Activated CD8-positive, alpha-beta T cell treated with anti-CD3 and anti-CD28 coated beads for 36 hours (primary cell): ENCODE measurements around the gene NRAP. TPM values are rescaled to one million over a fixed set of nuclear protein-coding genes. Genes with fewer than 3 reads are reported as not detected.

ENCODE experiments used
- ATAC-seq: fragments of 200-7000 bp; cut with Tn5 transposase; one replicate; pipeline ENCODE4 v1.10.0; 2021; ENCODE audit warnings: mild to moderate bottlenecking, moderate library complexity
- CTCF ChIA-PET: fragments of 350-600 bp; sonication (Branson Sonifier 250); formaldehyde crosslinking; loops from one replicate; lab custom pipeline; 2021; ENCODE audit warnings: antibody characterized with exemption; lab: Charles Lee
- POLR2A ChIA-PET: fragments of 350-600 bp; sonication (Branson Sonifier 250); formaldehyde crosslinking; loops from one replicate; lab custom pipeline; 2021; ENCODE audit warnings: antibody characterized with exemption; lab: Charles Lee
- DNase-seq: peaks from one replicate; pipeline ENCODE4 v3.0.0-alpha.2; 2020
- H3K27ac Mint-ChIP-seq: one replicate; pipeline ENCODE4 v1.8.0; 2021; ENCODE audit warnings: mild to moderate bottlenecking, mixed read lengths
- H3K27me3 Mint-ChIP-seq: one replicate; pipeline ENCODE4 v1.8.0; 2021; ENCODE audit warnings: mixed read lengths
- H3K36me3 Mint-ChIP-seq: one replicate; pipeline ENCODE4 v1.8.0; 2021; ENCODE audit warnings: low read depth, mixed read lengths
- H3K4me1 Mint-ChIP-seq: one replicate; pipeline ENCODE4 v1.8.0; 2021; ENCODE audit warnings: low read depth, mixed read lengths
- H3K4me3 Mint-ChIP-seq: one replicate; pipeline ENCODE4 v1.8.0; 2021; ENCODE audit warnings: mild to moderate bottlenecking, moderate library complexity, mixed read lengths
- H3K9me3 Mint-ChIP-seq: one replicate; pipeline ENCODE4 v1.8.0; 2021; ENCODE audit warnings: mixed read lengths
- CTCF ChIP-seq: fragments of 200-600 bp; IDR thresholded peaks from one replicate; pipeline ENCODE4 v1.8.0; 2022; ENCODE audit warnings: antibody characterized with exemption, mild to moderate bottlenecking
- intact Hi-C: fragments of 100-400 bp; cut with micrococcal nuclease; formaldehyde crosslinking; loops from one replicate; pipeline ENCODE4 v1.10.0; 2022
- total RNA-seq, 2 experiments: library from RNA; stranded (reverse); gene quantifications; one replicate each; pipeline ENCODE4 v1.2.3, GENCODE V29; 2021

NRAP gene
- total RNA-seq, 2 experiments from 2014 or later = not detected

- Mint-ChIP-seq H3K9me3 (no peaks in the 10 kb centered on the region), H3K27me3 (peaks cover 6% of the 10 kb centered on the region), H3K4me1 (no peaks in the 10 kb centered on the region), H3K27ac (no peak overlapping the region), H3K36me3 (no peaks in the 10 kb centered on the region), H3K4me3 (no peak overlapping the region)
- ChIA-PET POLR2A (no interaction called here), CTCF (interaction anchor here (0.7 to 0.8 kb wide), 2 partner anchors 9 to 22 kb away, joined by 3 read pairs; no protein-coding TSS in a partner anchor)
- no peak for TF ChIP-seq CTCF
- DNase-seq = no peak
- intact Hi-C loops = no loop called here
- no peak for ATAC-seq
These were observed 122.8 kb downstream of the NRAP start for GRCh38 chr10:113540845-113541548.

GRCh38 chr10:113539789-113540188, 124.1 kb downstream of the NRAP start:
- Mint-ChIP-seq H3K27ac (no peak overlapping the region), H3K36me3 (no peaks in the 10 kb centered on the region), H3K27me3 (peaks cover 10% of the 10 kb centered on the region), H3K4me3 (no peak overlapping the region), H3K9me3 (no peaks in the 10 kb centered on the region), H3K4me1 (no peaks in the 10 kb centered on the region)
- intact Hi-C loops = no loop called here
- ChIA-PET POLR2A (no interaction called here), CTCF (no interaction called here)
- no peak for DNase-seq
- ATAC-seq = no peak
- no peak for TF ChIP-seq CTCF

Other genes with a start within 250 kb of the NRAP start
- gene HABP2, start 111.0 kb downstream of the NRAP start, total RNA-seq = not detected
- gene CASP7, start 15.9 kb upstream of the NRAP start, total RNA-seq = 10 to 100 TPM; 23.7 to 24.2 TPM
- gene PLEKHS1, start 87.6 kb upstream of the NRAP start, total RNA-seq = not detected
- gene DCLRE1A, start 190.0 kb upstream of the NRAP start, total RNA-seq = 10 to 100 TPM; 14.4 to 15.1 TPM
- gene NHLRC2, start 190.6 kb upstream of the NRAP start, total RNA-seq = 10 to 100 TPM; 23.0 to 23.9 TPM